K562 (cell line): ENCODE data around the gene RPS6KA4.

Experiments used
- EZH2 ChIP-seq: IDR thresholded peaks from 2 replicates; pipeline ENCODE4 v1.6.1; 2012; ENCODE audit warnings: low read depth, mild to moderate bottlenecking, inconsistent platforms, low read length, borderline replicate concordance
- IRF2 ChIP-seq: sonication (generic); formaldehyde crosslinking; IDR thresholded peaks from 2 replicates; pipeline ENCODE4 v1.8.1; 2022; ENCODE audit warnings: mild to moderate bottlenecking, missing genetic modification reagents
- MYNN ChIP-seq, 2 experiments: sonication (generic); formaldehyde crosslinking in 1 of 2; IDR thresholded peaks; 2 replicates each; pipeline versions ENCODE4 v1.5.0 to v1.6.1; 2016 to 2020; ENCODE audit warnings: antibody characterized with exemption in 1 of 2, missing genetic modification reagents in 1 of 2
- NFYB ChIP-seq: IDR thresholded peaks from 2 replicates; pipeline ENCODE4 v1.6.1; 2011; ENCODE audit warnings: mild to moderate bottlenecking, moderate library complexity; ENCODE audit not compliant: insufficient read length; ENCODE audit errors: extremely low read depth
- NR2C1 ChIP-seq, 2 experiments: fragments of 450-650 bp; IDR thresholded peaks; 2 replicates each; pipeline ENCODE4 v1.6.1; 2017; ENCODE audit warnings: mild to moderate bottlenecking in 2 of 2, antibody characterized with exemption in 1 of 2, inconsistent platforms in 1 of 2, missing compliant biosample characterization in 1 of 2, missing genetic modification characterization in 1 of 2
- POLR2A ChIP-seq: fragments of 450-650 bp; conservative IDR thresholded peaks from 2 replicates; pipeline ENCODE4 v1.6.1; 2016
- TARDBP ChIP-seq: fragments of 450-650 bp; IDR thresholded peaks from 2 replicates; pipeline ENCODE4 v1.6.1; 2016
- ZNF253 ChIP-seq: fragments of 250-450 bp; sonication (Bioruptor Pico); conservative IDR thresholded peaks from 2 replicates; pipeline ENCODE4 v1.6.1; 2021; ENCODE audit warnings: mild to moderate bottlenecking
- TF ChIP-seq, protein P1 (sequence below), 3 experiments: IDR thresholded peaks in 2 of 3; conservative IDR thresholded peaks in 1 of 3; 2 replicates each; pipeline ENCODE4 v1.5.1; 2011 to 2012; ENCODE audit warnings: low read length in 3 of 3, mild to moderate bottlenecking in 3 of 3, control low read depth in 2 of 3, improper control_type of control experiment in 1 of 3, inconsistent platforms in 1 of 3, low read depth in 1 of 3, mixed read lengths in 1 of 3, moderate library complexity in 1 of 3; ENCODE audit not compliant: insufficient read depth in 2 of 3

DNA sequence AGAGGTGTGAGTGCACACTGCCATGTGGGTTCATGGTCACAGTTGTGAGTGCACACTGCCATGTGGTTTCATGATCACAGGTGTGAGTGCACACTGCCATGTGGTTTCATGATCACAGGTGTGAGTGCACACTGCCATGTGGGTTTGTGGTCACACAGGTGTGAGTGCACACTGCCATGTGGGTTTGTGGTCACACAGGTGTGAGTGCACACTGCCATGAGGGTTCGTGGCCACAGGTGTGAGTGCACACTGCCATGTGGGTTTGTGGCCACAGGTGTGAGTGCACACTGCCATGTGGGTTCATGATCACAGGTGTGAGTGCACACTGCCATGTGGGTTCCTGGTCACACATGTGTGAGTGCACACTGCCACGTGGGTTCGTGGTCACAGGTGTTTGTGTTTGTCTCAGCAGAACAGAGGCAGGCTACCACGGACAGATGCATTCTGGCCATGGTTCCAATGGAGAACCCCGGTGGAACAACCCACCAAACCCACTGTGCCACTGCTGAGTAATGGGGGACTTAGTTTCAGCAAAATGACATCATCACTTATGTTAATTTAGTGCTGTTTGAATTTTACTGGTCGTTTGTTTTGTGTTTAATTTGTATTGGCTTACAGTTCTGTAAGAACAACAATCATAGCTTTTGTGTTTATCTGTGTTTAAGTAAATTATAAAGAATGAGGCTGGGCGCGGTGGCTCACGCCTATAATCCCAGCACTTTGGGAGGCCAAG, 57.2 kb downstream of the RPS6KA4 start:
- TF ChIP-seq, protein P1, sequence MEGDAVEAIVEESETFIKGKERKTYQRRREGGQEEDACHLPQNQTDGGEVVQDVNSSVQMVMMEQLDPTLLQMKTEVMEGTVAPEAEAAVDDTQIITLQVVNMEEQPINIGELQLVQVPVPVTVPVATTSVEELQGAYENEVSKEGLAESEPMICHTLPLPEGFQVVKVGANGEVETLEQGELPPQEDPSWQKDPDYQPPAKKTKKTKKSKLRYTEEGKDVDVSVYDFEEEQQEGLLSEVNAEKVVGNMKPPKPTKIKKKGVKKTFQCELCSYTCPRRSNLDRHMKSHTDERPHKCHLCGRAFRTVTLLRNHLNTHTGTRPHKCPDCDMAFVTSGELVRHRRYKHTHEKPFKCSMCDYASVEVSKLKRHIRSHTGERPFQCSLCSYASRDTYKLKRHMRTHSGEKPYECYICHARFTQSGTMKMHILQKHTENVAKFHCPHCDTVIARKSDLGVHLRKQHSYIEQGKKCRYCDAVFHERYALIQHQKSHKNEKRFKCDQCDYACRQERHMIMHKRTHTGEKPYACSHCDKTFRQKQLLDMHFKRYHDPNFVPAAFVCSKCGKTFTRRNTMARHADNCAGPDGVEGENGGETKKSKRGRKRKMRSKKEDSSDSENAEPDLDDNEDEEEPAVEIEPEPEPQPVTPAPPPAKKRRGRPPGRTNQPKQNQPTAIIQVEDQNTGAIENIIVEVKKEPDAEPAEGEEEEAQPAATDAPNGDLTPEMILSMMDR (IDR thresholded peaks at IDR 0.05 in 2 of 3, conservative IDR thresholded peaks at IDR 0.05 in 1 of 3; ENCODE audit: insufficient read depth in 2 of 3, low read depth in 1 of 3, low read length in 3 of 3): no peak
- TF ChIP-seq EZH2 (no peak), POLR2A (no peak), NR2C1 (IDR thresholded peaks at IDR 0.05) (no peak), NR2C1 (tag; IDR thresholded peaks at IDR 0.05) (no peak), ZNF253 (no peak), NFYB (no peak), IRF2 (CRISPR knock-in tag) (no peak), MYNN (IDR thresholded peaks at IDR 0.05) (no peak), MYNN (CRISPR knock-in tag; IDR thresholded peaks at IDR 0.05) (no peak), TARDBP (no peak)
